IPS-15b (cell line): Measurements from ENCODE around the gene ZNF354C.
"Not testable (repeated sequence)": the region's sequence is repeated elsewhere in the genome, so short reads cannot be mapped to it uniquely, and the experiment has no call there.

Experiments used
- H3K27me3 ChIP-seq: one replicate; pipeline ENCODE4 v1.6.1; 2013; ENCODE audit warnings: low read length; ENCODE audit not compliant: control insufficient read depth, insufficient read depth
- H3K36me3 ChIP-seq: one replicate; pipeline ENCODE4 v1.6.1; 2013; ENCODE audit warnings: low read length; ENCODE audit not compliant: control insufficient read depth, insufficient read depth
- H3K4me1 ChIP-seq: one replicate; pipeline ENCODE4 v1.6.1; 2013; ENCODE audit warnings: mild to moderate bottlenecking, low read length; ENCODE audit not compliant: control insufficient read depth, insufficient read depth
- H3K4me3 ChIP-seq: one replicate; pipeline ENCODE4 v1.5.1; 2013; ENCODE audit warnings: low read depth, low read length
- H3K9ac ChIP-seq: one replicate; pipeline ENCODE4 v1.6.1; 2013; ENCODE audit warnings: low read depth, mild to moderate bottlenecking, low read length
- H3K9me3 ChIP-seq: one replicate; pipeline ENCODE4 v1.6.1; 2013; ENCODE audit warnings: mild to moderate bottlenecking, low read length; ENCODE audit not compliant: control insufficient read depth, insufficient read depth

Gene ZNF354C

GRCh38 chr5:179079165-179079987, 19.2 kb downstream of the ZNF354C start:
- peaks cover 3% of the 10 kb centered on the region for H3K36me3 ChIP-seq
- H3K4me3 ChIP-seq = no peak overlapping the region
- no peaks in the 10 kb centered on the region for H3K4me1 ChIP-seq
- no peak overlapping the region for H3K9ac ChIP-seq
- peaks cover 39% of the 10 kb centered on the region for H3K9me3 ChIP-seq
- no peaks in the 10 kb centered on the region for H3K27me3 ChIP-seq

DNA sequence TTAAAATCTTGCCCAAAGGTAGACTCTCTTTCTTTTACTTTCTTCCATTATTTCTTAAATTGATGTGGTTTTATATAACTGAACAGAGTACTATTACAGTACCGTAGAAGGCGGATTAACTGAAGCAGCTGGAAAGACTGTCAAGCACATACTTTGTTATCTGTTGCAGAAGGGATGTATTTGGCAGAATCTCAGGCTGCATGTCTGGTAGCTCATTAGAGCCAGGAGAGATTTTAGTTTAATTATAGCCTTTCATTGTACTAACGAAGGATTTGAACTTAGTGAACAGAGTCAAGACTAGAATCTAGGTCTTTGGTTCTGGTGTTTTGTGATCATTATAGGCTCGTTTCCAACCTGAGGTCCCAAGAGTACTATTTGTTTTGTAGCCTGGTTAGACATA, 20.6 kb downstream of the ZNF354C start:
- peaks cover 36% of the 10 kb centered on the region for H3K9me3 ChIP-seq
- no peak overlapping the region for H3K4me3 ChIP-seq
- no peaks in the 10 kb centered on the region for H3K4me1 ChIP-seq
- H3K36me3 ChIP-seq = peaks cover 3% of the 10 kb centered on the region
- H3K27me3 ChIP-seq = no peaks in the 10 kb centered on the region
- no peak overlapping the region for H3K9ac ChIP-seq

DNA sequence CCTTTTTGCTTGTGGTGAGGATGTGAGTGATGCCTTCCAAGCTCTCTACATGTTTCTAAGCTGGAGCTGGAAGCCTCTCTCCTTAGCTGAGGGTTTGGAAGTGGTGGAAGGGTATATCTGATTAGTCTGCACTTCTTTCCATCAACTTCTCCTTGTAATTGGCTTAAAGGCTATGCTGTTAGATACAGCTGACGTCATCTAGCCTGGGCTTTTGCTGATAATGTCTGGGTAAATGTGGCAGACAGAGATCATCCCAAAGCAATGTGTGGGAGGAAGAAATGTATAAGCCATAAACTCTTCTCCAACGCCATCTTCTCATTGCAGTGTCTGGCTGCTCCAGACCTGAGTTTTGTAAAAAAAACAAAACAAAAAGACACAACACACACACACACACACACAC, 29.3 kb downstream of the ZNF354C start:
- no peaks in the 10 kb centered on the region for H3K27me3 ChIP-seq
- H3K4me1 ChIP-seq = no peaks in the 10 kb centered on the region
- H3K9me3 ChIP-seq = peaks cover 2% of the 10 kb centered on the region
- no peaks in the 10 kb centered on the region for H3K36me3 ChIP-seq
- H3K4me3 ChIP-seq = no peak overlapping the region
- H3K9ac ChIP-seq = no peak overlapping the region

DNA sequence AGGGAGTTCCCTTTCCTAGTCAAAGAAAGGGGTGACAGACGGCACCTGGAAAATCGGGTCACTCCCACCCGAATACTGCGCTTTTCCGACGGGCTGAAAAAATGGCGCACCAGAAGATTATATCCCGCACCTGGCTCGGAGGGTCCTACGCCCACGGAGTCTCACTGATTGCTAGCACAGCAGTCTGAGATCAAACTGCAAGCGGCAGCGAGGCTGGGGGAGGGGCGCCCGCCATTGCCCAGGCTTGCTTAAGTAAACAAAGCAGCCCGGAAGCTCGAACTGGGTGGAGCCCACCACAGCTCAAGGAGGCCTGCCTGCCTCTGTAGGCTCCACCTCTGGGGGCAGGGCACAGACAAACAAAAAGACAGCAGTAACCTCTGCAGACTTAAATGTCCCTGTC, 41.1 kb downstream of the ZNF354C start:
- not testable (repeated sequence) for H3K9ac ChIP-seq, H3K9me3 ChIP-seq, H3K4me1 ChIP-seq, H3K36me3 ChIP-seq, H3K27me3 ChIP-seq, H3K4me3 ChIP-seq

DNA sequence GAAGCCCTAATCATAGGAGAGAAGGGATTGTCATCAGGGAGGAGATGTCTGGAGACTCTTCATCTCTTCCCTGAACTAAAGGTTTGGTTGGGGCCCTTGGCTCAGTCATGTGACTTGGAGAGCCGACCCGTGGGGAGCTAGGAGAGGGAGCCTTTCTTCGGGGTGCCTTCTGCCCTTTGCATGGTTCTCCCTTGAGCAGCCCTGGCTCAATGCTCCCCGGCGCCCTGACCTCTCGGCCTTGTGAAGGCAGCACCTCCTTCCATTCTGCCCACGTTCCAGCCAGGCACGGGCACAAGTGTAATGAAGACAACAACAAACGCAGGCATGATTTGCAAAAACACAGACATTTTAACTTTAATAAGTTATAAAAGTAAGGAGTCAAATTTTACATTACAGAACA, 50.4 kb downstream of the ZNF354C start:
- no peaks in the 10 kb centered on the region for H3K27me3 ChIP-seq
- no peak overlapping the region for H3K4me3 ChIP-seq
- no peaks in the 10 kb centered on the region for H3K4me1 ChIP-seq
- peaks cover 10% of the 10 kb centered on the region for H3K9me3 ChIP-seq
- H3K9ac ChIP-seq = no peak overlapping the region
- no peaks in the 10 kb centered on the region for H3K36me3 ChIP-seq

DNA sequence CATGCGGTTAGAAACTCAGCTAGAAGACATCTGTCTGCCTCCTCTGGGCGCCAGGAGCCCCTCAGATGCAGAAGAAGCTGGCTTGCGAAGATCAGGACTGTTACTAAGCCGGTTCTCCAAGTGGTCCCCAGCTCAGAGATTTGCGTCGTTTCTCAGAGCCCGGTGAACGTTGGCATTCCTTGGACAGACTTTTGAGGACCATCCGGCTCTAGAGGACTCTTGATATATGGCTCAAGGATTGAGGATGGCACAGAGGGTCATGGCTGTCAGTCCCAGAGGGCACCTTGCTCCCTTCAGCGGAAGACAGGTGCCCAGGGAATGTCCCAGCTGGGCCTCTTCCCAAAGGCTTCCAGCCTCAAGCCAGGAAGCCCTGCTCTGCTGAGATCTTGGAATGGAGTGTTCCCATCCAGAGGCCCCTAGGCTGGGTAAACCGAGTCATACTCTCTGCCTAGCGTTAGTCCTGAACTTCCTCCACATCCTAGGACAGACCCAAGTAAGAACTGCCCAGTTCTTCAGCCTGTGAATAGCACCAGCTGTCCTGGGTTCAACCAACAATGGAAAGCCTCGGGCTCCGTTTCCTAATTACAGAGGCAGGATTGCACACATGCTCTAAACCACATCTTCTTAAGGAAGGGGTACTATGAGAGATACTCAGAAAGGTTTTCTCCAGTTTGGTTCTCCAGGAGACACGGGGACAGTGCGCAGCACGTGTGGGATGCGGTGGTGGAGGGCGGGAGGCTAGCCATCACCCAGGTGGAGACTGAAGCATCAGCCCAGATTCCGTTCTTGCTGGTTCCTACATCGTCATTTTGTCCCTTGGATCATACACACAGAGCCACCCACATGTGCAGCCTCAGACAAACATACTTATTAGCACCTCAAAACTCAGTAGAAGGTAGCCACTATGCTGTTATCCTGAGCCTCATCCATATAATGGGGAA, 51.4 kb downstream of the ZNF354C start:
- no peak overlapping the region for H3K9ac ChIP-seq
- H3K27me3 ChIP-seq = no peaks in the 10 kb centered on the region
- no peaks in the 10 kb centered on the region for H3K4me1 ChIP-seq
- H3K36me3 ChIP-seq = no peaks in the 10 kb centered on the region
- peaks cover 10% of the 10 kb centered on the region for H3K9me3 ChIP-seq
- H3K4me3 ChIP-seq = no peak overlapping the region

DNA sequence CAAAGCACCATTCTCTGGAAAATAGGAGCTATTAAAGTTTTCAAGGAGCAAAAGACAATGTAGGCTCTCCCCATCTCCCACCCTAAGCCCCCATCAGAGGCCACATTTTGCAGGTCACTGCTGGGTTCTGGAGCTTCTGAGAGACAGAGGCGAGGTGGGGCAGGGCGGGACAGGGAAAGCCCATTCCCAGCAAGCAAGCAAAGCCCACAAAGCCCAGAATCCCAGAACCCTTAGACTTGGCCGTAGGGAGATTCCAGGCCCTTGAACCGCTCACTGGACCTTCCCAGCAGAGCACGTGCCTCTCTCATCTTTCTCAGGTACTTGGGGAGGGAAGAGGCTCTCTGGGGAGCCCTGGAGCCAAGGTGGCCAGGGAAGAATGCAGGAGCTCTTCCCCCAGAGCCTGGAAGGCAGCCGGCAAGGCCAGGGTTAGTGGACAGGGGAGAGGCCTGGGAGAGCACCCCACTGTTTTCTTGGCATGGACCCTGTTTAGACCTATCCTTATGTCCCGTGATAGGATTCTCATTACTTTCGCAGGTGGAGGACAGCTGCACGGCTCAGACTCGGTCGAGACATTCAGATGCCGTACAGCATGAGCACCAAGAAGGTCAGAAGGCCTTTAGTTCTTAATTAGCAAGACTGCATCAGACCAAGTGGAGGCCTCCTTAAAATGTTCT, 52.4 kb downstream of the ZNF354C start:
- Histone ChIP-seq H3K9ac (no peak overlapping the region), H3K27me3 (no peaks in the 10 kb centered on the region), H3K4me1 (no peaks in the 10 kb centered on the region), H3K36me3 (no peaks in the 10 kb centered on the region), H3K9me3 (peaks cover 10% of the 10 kb centered on the region), H3K4me3 (no peak overlapping the region)

DNA sequence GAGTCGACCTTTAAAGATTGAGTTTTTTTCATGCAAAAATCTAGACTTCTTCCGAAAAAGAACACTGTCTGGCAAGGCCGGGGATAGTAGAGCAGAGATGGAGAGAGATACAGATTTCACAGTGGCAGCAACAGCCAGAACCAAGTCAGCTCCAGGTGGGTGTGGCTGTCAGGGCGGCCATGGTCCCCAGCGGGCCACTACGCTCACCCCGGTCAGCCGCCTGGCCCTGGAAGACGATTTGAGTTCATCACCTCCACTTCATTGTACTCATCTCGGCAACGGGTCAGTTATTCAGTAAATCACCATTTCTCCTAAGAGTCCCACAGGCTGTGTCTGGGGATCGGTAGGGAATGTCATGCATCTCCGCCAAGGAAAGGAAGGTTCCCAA, 53.0 kb downstream of the ZNF354C start:
- peaks cover 10% of the 10 kb centered on the region for H3K9me3 ChIP-seq
- H3K4me1 ChIP-seq = no peaks in the 10 kb centered on the region
- H3K27me3 ChIP-seq = no peaks in the 10 kb centered on the region
- no peaks in the 10 kb centered on the region for H3K36me3 ChIP-seq
- no peak overlapping the region for H3K9ac ChIP-seq
- H3K4me3 ChIP-seq = no peak overlapping the region

GRCh38 chr5:179113945-179114641, 53.9 kb downstream of the ZNF354C start:
- H3K9me3 ChIP-seq = peaks cover 10% of the 10 kb centered on the region
- H3K36me3 ChIP-seq = no peaks in the 10 kb centered on the region
- no peaks in the 10 kb centered on the region for H3K4me1 ChIP-seq
- H3K27me3 ChIP-seq = no peaks in the 10 kb centered on the region
- no peak overlapping the region for H3K9ac ChIP-seq
- H3K4me3 ChIP-seq = no peak overlapping the region

- Histone ChIP-seq H3K27me3 (no peaks in the 10 kb centered on the region), H3K36me3 (no peaks in the 10 kb centered on the region)
These were observed 54.6 kb downstream of the ZNF354C start for GRCh38 chr5:179114756-179115155.

DNA sequence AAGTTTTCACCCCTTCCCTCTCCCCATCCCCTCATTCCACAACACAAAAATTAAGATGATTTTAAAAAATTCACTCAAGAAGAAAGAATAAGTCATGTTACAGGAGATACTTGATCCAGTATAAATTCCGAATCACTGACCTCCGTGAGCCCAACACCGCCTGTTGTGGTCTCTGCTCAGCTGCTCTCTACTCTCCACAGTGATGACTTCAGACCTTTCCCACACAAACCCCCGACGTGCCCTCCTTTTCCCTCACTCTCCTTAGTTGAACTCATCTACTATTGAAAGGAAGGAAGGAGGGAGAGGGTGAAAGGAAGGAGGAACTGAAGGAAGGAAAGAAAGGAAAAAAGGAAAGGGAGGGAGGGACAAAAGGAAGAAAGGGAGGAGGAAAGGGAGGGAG, 55.1 kb downstream of the ZNF354C start:
- H3K9me3 ChIP-seq = peaks cover 10% of the 10 kb centered on the region
- H3K27me3 ChIP-seq = no peaks in the 10 kb centered on the region
- no peak overlapping the region for H3K9ac ChIP-seq
- no peak overlapping the region for H3K4me3 ChIP-seq
- H3K4me1 ChIP-seq = no peaks in the 10 kb centered on the region
- H3K36me3 ChIP-seq = no peaks in the 10 kb centered on the region

More at GRCh38 chr5:179114756-179115155, 54.6 kb downstream of the ZNF354C start:
- Histone ChIP-seq H3K4me1 (no peaks in the 10 kb centered on the region), H3K9ac (no peak overlapping the region), H3K4me3 (no peak overlapping the region), H3K9me3 (peaks cover 10% of the 10 kb centered on the region)
